GM04504 (cell line): Measurements from ENCODE around the gene NT5C.
"Not testable (repeated sequence)": the region's sequence is repeated elsewhere in the genome, so short reads cannot be mapped to it uniquely, and the experiment has no call there.

Experiments
- DNase-seq: peaks from one replicate; pipeline ENCODE4 v3.0.0-alpha.2; 2012; ENCODE audit warnings: low read depth

Gene NT5C

DNA sequence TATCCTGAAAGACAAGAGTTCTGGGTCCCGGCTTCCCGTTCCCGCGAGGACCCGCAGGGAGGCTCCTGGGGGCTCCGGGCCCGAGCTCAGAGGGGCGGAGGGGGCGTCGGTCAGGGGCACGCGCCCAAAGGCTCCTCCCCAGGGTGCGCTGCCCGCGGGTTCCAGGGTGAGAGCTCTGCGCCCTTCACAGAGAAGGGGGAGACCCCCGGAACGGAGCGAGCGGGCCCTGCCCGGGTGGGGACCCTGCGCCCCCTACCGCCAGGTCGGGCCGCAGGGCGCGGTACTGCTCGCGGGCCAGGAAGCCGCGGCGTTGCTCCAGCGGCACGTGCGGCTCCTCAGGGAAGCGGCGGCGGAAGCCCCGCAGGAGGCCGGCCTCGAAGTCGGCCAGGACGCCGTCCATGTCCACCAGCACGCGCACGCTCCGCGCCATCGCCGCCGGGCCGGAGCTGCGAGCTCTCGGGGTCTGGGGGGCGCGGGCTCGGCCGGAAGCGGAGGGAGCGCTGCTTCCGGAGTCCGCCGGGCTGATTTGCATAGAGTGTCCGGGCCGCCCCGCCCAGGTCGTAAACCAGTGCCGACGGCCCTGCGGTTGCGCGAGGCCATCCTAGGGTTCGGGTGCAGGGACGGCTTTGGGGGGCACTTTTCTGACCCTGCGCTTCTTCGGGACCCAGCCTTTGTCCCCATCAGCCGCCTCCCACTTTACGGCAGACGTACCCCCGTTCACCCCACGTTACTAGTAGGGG is at the start of gene NT5C:
Gene NT5C, minus strand, starts transcription at position 465 of the 740 bp plus-strand sequence. Its CDS starts 35 bp downstream, at position 430.
- DNase-seq, result peak; percentile 51

- no peak for DNase-seq
Measured at GRCh38 chr17:75181110-75181509, 49.6 kb upstream of the NT5C start.

DNA sequence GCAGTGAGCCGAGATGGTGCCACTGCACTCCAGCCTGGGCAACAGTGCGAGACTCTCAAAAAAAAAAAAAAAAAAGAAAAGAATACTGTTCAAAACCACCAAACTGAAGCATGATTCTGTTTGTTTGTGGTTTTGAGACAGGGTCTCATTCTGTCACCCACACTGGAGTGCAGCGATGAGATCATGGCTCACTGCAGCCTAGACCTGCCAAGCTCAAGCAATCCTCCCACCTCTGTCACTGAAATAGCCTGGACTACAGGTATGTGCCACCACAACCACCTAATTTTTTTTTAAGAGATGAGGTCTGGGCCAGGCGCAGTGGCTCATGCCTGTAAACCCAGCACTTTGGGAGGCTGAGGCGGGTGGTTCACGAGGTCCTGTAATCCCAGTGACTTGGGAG is 46.9 kb upstream of the NT5C start:
- DNase-seq, result no peak

- no peak for DNase-seq
Measured at GRCh38 chr17:75176625-75177024, 45.1 kb upstream of the NT5C start.

- no peak for DNase-seq
Measured at GRCh38 chr17:75174996-75175395, 43.5 kb upstream of the NT5C start.

GRCh38 chr17:75173526-75173925 is 42.0 kb upstream of the NT5C start:
- DNase-seq, result no peak

DNA sequence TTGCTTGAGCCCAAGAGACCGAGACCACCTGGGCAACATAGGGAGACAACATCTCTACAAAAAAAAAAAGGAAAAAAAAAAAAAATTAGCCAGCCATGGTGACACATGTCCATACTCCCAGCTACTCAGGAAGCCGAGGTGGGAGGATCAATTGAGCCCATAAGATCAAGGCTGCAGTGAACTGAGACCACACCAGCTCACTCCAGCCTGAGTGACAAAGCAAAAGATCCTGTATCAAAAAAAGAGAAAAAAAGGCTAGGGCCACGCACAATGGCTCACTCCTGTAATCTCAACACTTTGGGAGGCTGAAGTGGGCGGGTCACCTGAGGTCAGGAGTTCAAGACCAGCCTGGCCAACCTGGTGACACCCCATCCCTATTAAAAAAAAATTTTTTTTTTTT is 37.5 kb upstream of the NT5C start:
- DNase-seq, result no peak

DNA sequence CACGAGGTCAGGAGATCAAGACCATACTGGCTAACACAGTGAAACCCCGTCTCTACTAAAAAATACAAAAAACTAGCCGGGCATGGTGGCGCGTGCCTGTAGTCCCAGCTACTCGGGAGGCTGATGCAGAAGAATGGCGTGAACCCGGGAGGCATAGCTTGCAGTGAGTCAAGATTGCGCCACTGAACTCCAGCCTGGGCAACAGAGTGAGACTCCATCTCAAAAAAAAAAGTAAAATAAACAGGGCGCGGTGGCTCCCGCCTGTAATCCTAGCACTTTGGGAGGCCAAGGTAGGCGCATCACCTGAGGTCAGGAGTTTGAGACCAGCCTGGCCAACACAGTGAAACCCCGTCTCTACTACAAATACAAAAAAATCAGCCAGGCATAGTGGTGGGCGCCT is 33.1 kb upstream of the NT5C start:
- DNase-seq, result not testable (repeated sequence)

- DNase-seq, result no peak
Measured at GRCh38 chr17:75163074-75163473, 31.5 kb upstream of the NT5C start.

- no peak for DNase-seq
Measured at GRCh38 chr17:75160211-75160610, 28.7 kb upstream of the NT5C start.

DNA sequence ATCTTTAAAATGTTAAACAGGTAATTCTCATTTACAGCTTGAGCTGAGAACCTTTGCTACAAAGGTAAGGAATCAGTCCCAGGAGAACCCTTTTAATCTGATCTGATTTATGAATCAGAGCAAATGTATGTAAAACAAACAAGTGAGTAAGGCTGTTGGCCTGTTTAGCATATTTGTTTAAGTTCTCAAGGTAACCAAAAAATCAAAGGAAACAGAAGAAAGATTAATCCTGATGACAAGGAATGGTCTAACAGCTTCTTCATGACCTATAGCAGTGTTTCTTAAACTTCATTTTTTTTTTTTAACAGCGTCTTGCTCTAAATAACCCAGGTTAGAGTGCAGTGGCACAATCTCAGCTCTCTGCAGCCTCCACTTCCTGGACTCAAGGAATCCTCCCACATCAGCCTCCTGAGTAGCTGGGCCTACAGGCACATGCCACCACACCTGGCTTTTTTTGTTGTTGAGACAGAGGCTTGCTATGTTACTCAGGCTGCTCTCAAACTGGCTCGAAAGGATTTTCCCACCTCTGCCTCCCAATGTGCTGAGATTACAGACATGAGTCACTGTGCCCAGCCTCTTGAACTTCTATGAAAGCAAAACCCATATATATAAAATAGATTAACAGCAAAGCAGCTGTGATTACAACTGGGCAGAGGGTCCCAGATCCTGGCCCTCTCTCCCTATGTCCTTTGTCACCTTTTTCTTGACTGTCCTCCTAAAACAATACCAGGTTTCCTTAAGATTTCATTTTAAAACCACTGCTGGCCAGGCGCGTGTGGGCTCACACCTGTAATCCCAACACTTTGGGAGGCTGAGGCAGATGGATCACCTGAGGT is 27.9 kb upstream of the NT5C start:
- no peak for DNase-seq

- not testable (repeated sequence) for DNase-seq
Measured at GRCh38 chr17:75158480-75158879, 26.9 kb upstream of the NT5C start.

GRCh38 chr17:75155191-75155601 is 23.7 kb upstream of the NT5C start:
- no peak for DNase-seq

GRCh38 chr17:75154195-75155106 is 22.9 kb upstream of the NT5C start, which contains the start of gene JPT1:
TSS of gene JPT1 (minus strand) at chr17:75154512. CDS start at chr17:75154397, 115 bp downstream.
- DNase-seq, result peak; percentile 97

DNA sequence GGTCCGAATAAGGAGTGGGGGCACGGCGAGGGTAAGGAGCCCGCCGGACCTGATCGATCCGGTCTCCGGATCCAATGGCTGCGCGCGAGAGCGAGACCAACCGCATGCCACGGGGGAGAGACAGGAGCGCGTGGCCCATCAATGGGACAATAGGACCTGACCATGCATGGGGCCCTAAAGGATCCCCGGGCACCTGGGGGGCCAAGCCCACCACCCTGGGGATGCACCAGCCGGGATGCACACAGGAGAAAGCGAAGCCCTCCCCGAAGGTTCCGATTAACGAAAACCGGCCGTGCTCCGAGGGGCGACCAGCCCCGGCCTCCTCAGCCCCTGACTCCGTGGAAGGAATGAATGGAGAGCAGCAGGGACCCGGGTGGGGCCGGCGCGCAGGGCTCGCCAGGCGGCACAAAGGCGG is 22.2 kb upstream of the NT5C start:
- no peak for DNase-seq

DNA sequence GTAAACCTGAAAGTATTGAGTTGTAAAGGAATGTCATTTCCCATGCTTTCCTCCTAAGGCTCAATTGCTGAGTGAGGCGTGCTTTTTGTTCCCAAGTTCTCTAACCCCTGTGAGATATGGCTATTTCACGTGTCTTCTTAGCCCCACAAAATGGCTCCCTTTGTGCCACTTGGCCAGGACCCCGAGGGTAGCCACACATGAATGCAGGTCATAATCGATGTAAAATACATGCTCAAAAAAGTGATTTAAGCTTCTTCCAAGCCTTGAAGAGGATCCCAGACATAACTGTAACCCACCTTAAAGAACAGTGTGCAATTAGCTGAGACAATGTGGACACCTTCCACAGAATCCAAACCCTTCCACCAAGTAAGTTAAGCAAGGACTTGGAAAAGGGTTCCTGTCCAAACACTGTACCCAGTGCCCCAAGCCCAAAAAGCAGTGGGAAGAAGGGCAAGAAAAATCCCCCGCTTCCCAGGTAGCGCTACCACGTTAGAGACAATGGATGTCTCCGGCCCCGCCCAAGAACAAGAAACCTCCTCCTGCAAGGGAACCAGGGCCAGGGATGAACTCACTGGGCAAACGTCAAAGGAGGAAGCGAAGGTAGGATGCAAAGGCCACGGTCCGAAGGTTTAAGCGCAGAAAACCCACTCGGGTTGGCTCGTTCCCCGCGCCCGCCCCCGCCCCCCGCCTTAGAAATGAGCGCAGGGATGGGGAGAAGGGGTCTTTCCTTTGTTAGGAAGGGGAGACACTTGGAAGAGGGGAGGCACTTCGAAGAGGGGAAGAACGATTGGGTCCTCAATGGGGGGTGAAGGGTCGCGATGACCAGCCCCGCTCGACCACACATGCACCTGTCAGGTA is 21.6 kb upstream of the NT5C start:
- DNase-seq, result no peak

- DNase-seq, result no peak
Measured at GRCh38 chr17:75152523-75152921, 21.0 kb upstream of the NT5C start.

- no peak for DNase-seq
Measured at GRCh38 chr17:75151930-75152329, 20.4 kb upstream of the NT5C start.

DNA sequence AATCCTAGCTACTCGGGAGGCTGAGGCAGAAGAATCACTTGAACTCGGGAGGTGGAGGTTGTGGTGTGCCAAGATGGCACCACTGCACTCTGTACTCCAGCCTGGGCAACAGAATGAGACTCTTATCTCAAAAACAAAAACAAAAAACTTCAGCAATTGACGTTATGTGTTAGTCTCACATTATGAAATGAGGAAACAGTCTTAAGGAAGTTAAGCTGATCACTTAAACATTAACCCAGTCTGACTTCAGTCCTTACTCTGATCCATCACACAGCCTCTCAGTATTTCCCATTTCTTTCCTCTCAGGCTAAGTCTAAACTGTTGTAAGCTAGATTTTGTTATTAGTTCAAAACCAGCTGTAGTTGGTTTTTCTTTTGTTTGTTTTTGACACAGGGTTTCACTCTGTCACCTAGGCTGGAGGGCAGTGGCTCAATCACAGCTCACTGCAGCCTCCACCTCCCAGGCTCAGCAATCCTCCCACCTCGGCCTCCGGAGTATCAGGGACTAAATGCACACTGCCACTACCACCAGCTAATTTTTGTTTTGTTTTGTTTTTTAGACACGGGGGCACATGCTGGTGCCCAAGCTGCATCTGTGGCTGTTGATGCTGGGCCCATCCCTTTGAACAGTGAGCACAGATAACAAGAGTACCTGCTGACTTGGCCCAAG is 16.5 kb upstream of the NT5C start:
- DNase-seq, result no peak

- DNase-seq, result no peak
Measured at GRCh38 chr17:75146592-75146991, 15.1 kb upstream of the NT5C start.
